Neural progenitor cell (in vitro differentiated cells): ENCODE measurements around the gene ZNF462. TPM values are rescaled to one million over a fixed set of nuclear protein-coding genes. Genes with fewer than 3 reads are reported as not detected.
A peak's percentile ranks its signal among the peaks of the same experiment; 100 is the strongest.

Experiments
- DNase-seq: peaks from one replicate; pipeline ENCODE4 v3.0.0-alpha.2; 2016; ENCODE audit warnings: low spot score
- H2AFZ ChIP-seq: fragments of 200-600 bp; sonication (generic); replicated peaks from 2 replicates; pipeline ENCODE4 v1.6.1; 2016; ENCODE audit warnings: antibody characterized with exemption
- H3F3A ChIP-seq: fragments of 200-600 bp; sonication (generic); 2 replicates; pipeline ENCODE4 v1.6.1; 2016; ENCODE audit warnings: antibody characterized with exemption, low read depth
- H3K27ac ChIP-seq: fragments of 200-600 bp; sonication (generic); 2 replicates; pipeline ENCODE4 v1.5.1; 2016; ENCODE audit warnings: mild to moderate bottlenecking
- H3K27me3 ChIP-seq: fragments of 200-600 bp; sonication (generic); 2 replicates; pipeline ENCODE4 v1.6.1; 2016; ENCODE audit warnings: mild to moderate bottlenecking, moderate library complexity
- H3K36me3 ChIP-seq: fragments of 200-600 bp; sonication (generic); 2 replicates; pipeline ENCODE4 v1.5.1; 2016
- H3K4me1 ChIP-seq: fragments of 200-600 bp; sonication (generic); 2 replicates; pipeline ENCODE4 v1.6.1; 2016; ENCODE audit warnings: mixed run types
- H3K4me2 ChIP-seq: fragments of 200-600 bp; sonication (generic); 2 replicates; pipeline ENCODE4 v1.6.1; 2016
- H3K4me3 ChIP-seq: fragments of 200-600 bp; sonication (generic); 2 replicates; pipeline ENCODE4 v1.5.1; 2016
- H3K79me2 ChIP-seq: fragments of 200-600 bp; sonication (generic); 2 replicates; pipeline ENCODE4 v1.6.1; 2016; ENCODE audit warnings: low read depth
- H3K9ac ChIP-seq: fragments of 200-600 bp; sonication (generic); 2 replicates; pipeline ENCODE4 v1.6.1; 2016
- H3K9me3 ChIP-seq: fragments of 200-600 bp; sonication (generic); 2 replicates; pipeline ENCODE4 v1.5.1; 2016; ENCODE audit warnings: low read depth
- H4K20me1 ChIP-seq: fragments of 200-600 bp; sonication (generic); 2 replicates; pipeline ENCODE4 v1.6.1; 2016; ENCODE audit warnings: low read depth
- H3K27ac Mint-ChIP-seq: 3 replicates; pipeline ENCODE4 v1.8.0; 2021; ENCODE audit warnings: mixed read lengths
- H3K27me3 Mint-ChIP-seq: 2 replicates; pipeline ENCODE4 v1.8.0; 2022; ENCODE audit warnings: low read depth, mild to moderate bottlenecking, inconsistent platforms, moderate library complexity, mixed read lengths; ENCODE audit not compliant: insufficient read depth
- H3K36me3 Mint-ChIP-seq: 3 replicates; pipeline ENCODE4 v1.8.0; 2021; ENCODE audit warnings: mixed read lengths
- H3K4me1 Mint-ChIP-seq: 3 replicates; pipeline ENCODE4 v1.8.0; 2021; ENCODE audit warnings: mixed read lengths
- H3K4me3 Mint-ChIP-seq: 3 replicates; pipeline ENCODE4 v1.8.0; 2021; ENCODE audit warnings: mild to moderate bottlenecking, moderate library complexity, mixed read lengths
- H3K9me3 Mint-ChIP-seq: 3 replicates; pipeline ENCODE4 v1.8.0; 2020; ENCODE audit warnings: mixed read lengths
- EZH2 ChIP-seq: fragments of 200-600 bp; sonication (generic); IDR thresholded peaks from 2 replicates; pipeline ENCODE4 v1.6.1; 2017; ENCODE audit warnings: antibody characterized with exemption, mild to moderate bottlenecking, moderate library complexity
- EZH2phosphoT487 ChIP-seq: fragments of 200-600 bp; sonication (generic); IDR thresholded peaks from 2 replicates; pipeline ENCODE4 v1.6.1; 2017; ENCODE audit warnings: antibody characterized with exemption
- total RNA-seq: library from RNA; depleted of rRNA; stranded (reverse); fragments of >200 nt; gene quantifications from 2 replicates; pipeline ENCODE4 v1.2.3, GENCODE V29; 2015; ENCODE audit warnings: low replicate concordance
- TF ChIP-seq, protein P1 (sequence below): fragments of 200-600 bp; sonication (generic); IDR thresholded peaks from 2 replicates; pipeline ENCODE4 v1.5.1; 2017; ENCODE audit warnings: antibody characterized with exemption, mild to moderate bottlenecking

The ZNF462 gene
- total RNA-seq, 1 donor from 2014 or later: 81.8 TPM

GRCh38 chr9:107029146-107029545 is 166.2 kb downstream of the ZNF462 start:
- peaks cover 3% of the 10 kb centered on the region for H3K9me3 Mint-ChIP-seq
- peaks cover 5% of the 10 kb centered on the region for H3K9me3 ChIP-seq
- no peaks in the 10 kb centered on the region for H3K27me3 ChIP-seq
- TF ChIP-seq, protein P1, sequence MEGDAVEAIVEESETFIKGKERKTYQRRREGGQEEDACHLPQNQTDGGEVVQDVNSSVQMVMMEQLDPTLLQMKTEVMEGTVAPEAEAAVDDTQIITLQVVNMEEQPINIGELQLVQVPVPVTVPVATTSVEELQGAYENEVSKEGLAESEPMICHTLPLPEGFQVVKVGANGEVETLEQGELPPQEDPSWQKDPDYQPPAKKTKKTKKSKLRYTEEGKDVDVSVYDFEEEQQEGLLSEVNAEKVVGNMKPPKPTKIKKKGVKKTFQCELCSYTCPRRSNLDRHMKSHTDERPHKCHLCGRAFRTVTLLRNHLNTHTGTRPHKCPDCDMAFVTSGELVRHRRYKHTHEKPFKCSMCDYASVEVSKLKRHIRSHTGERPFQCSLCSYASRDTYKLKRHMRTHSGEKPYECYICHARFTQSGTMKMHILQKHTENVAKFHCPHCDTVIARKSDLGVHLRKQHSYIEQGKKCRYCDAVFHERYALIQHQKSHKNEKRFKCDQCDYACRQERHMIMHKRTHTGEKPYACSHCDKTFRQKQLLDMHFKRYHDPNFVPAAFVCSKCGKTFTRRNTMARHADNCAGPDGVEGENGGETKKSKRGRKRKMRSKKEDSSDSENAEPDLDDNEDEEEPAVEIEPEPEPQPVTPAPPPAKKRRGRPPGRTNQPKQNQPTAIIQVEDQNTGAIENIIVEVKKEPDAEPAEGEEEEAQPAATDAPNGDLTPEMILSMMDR: no peak
- TF ChIP-seq EZH2phosphoT487 (no peak), EZH2 (no peak)
- no peak overlapping the region for H3K27ac ChIP-seq
- DNase-seq: no peak
- no peaks in the 10 kb centered on the region for H3K36me3 ChIP-seq
- no peak overlapping the region for H3K27ac Mint-ChIP-seq
- H3K9ac ChIP-seq: no peak overlapping the region
- H3K36me3 Mint-ChIP-seq: no peaks in the 10 kb centered on the region
- H4K20me1 ChIP-seq: no peaks in the 10 kb centered on the region
- H3K4me3 Mint-ChIP-seq: no peak overlapping the region
- no peaks in the 10 kb centered on the region for H3K27me3 Mint-ChIP-seq
- peaks cover 32% of the 10 kb centered on the region for H3F3A ChIP-seq
- H3K4me1 ChIP-seq: peaks cover 25% of the 10 kb centered on the region
- H3K4me2 ChIP-seq: peak overlapping the region; percentile 3
- no peaks in the 10 kb centered on the region for H3K79me2 ChIP-seq
- H3K4me1 Mint-ChIP-seq: peaks cover 5% of the 10 kb centered on the region
- no peak overlapping the region for H3K4me3 ChIP-seq
- H2AFZ ChIP-seq: no peak overlapping the region

GRCh38 chr9:107033966-107034365 is 171.0 kb downstream of the ZNF462 start:
- Histone ChIP-seq H4K20me1 (no peaks in the 10 kb centered on the region), H2AFZ (no peak overlapping the region), H3F3A (peaks cover 4% of the 10 kb centered on the region), H3K4me3 (no peak overlapping the region), H3K36me3 (no peaks in the 10 kb centered on the region), H3K9me3 (no peaks in the 10 kb centered on the region), H3K27ac (no peak overlapping the region), H3K27me3 (no peaks in the 10 kb centered on the region), H3K4me1 (peaks cover 27% of the 10 kb centered on the region), H3K79me2 (no peaks in the 10 kb centered on the region), H3K4me2 (no peak overlapping the region), H3K9ac (no peak overlapping the region)
- Mint-ChIP-seq H3K4me3 (no peak overlapping the region), H3K36me3 (no peaks in the 10 kb centered on the region), H3K27ac (no peak overlapping the region), H3K4me1 (peaks cover 2% of the 10 kb centered on the region), H3K9me3 (peaks cover 3% of the 10 kb centered on the region), H3K27me3 (peaks cover 3% of the 10 kb centered on the region)
- no peak for DNase-seq
- TF ChIP-seq EZH2phosphoT487 (no peak), EZH2 (no peak)
- TF ChIP-seq, protein P1: no peak

GRCh38 chr9:107034831-107035230 is 171.9 kb downstream of the ZNF462 start:
- no peak for TF ChIP-seq EZH2phosphoT487
- TF ChIP-seq EZH2: no peak
- Histone ChIP-seq H3K9ac (no peak overlapping the region), H3K36me3 (no peaks in the 10 kb centered on the region), H3K4me1 (peaks cover 19% of the 10 kb centered on the region), H3K27me3 (no peaks in the 10 kb centered on the region), H3F3A (no peaks in the 10 kb centered on the region), H3K79me2 (no peaks in the 10 kb centered on the region), H3K27ac (no peak overlapping the region), H3K4me2 (no peak overlapping the region), H4K20me1 (no peaks in the 10 kb centered on the region), H3K4me3 (no peak overlapping the region), H2AFZ (no peak overlapping the region), H3K9me3 (no peaks in the 10 kb centered on the region)
- peaks cover 3% of the 10 kb centered on the region for H3K9me3 Mint-ChIP-seq
- H3K36me3 Mint-ChIP-seq: no peaks in the 10 kb centered on the region
- H3K4me3 Mint-ChIP-seq: no peak overlapping the region
- H3K27ac Mint-ChIP-seq: no peak overlapping the region
- H3K4me1 Mint-ChIP-seq: peaks cover 9% of the 10 kb centered on the region
- DNase-seq: no peak
- peaks cover 3% of the 10 kb centered on the region for H3K27me3 Mint-ChIP-seq

- Histone ChIP-seq H3K4me3 (no peak overlapping the region), H4K20me1 (no peaks in the 10 kb centered on the region), H3K79me2 (no peaks in the 10 kb centered on the region), H3K27me3 (no peaks in the 10 kb centered on the region), H3K27ac (no peak overlapping the region), H3F3A (no peaks in the 10 kb centered on the region), H2AFZ (no peak overlapping the region), H3K36me3 (no peaks in the 10 kb centered on the region), H3K4me2 (no peak overlapping the region), H3K9ac (no peak overlapping the region), H3K4me1 (peaks cover 5% of the 10 kb centered on the region), H3K9me3 (no peaks in the 10 kb centered on the region)
- peaks cover 6% of the 10 kb centered on the region for H3K27me3 Mint-ChIP-seq
- peaks cover 13% of the 10 kb centered on the region for H3K4me1 Mint-ChIP-seq
- TF ChIP-seq, protein P1: no peak
- no peak for TF ChIP-seq EZH2phosphoT487
- no peak for TF ChIP-seq EZH2
- no peaks in the 10 kb centered on the region for H3K36me3 Mint-ChIP-seq
- no peak overlapping the region for H3K4me3 Mint-ChIP-seq
- no peak for DNase-seq
- H3K9me3 Mint-ChIP-seq: peaks cover 3% of the 10 kb centered on the region
- no peak overlapping the region for H3K27ac Mint-ChIP-seq
These were observed 173.4 kb downstream of the ZNF462 start for GRCh38 chr9:107036367-107036766.
